GM19193 (cell line): Measurements from ENCODE around the gene SMIM31.

ENCODE experiments used
- POLR2A ChIP-seq: IDR thresholded peaks from 4 replicates; pipeline ENCODE4 v1.6.1; 2011; ENCODE audit not compliant: insufficient read depth, insufficient read length; ENCODE audit errors: extremely low read depth

SMIM31 gene

GRCh38 chr4:164821711-164822110, 67.8 kb downstream of the SMIM31 start:
- no peak for TF ChIP-seq POLR2A

GRCh38 chr4:164824581-164824980, 70.7 kb downstream of the SMIM31 start:
- no peak for TF ChIP-seq POLR2A

GRCh38 chr4:164828955-164829354, 75.0 kb downstream of the SMIM31 start:
- no peak for TF ChIP-seq POLR2A

DNA sequence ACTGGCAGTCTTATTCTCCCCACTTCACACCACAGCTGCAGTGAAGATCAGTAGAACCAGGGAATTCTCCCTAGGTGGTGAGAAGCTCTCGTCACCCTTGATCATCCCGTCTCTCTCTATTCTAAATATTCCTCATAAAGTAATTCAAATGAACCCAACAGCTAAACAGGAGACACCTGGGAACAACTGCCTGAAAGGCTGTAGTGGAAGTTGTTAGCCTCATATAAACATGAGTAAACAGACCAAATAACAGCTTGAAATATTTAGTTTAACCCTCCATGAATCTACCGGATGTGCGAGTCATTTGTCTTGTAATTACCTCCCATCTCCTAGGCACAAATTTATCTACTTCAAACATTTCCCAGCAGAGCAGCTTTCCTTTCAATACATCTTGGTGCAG, 92.6 kb downstream of the SMIM31 start:
- no peak for TF ChIP-seq POLR2A

DNA sequence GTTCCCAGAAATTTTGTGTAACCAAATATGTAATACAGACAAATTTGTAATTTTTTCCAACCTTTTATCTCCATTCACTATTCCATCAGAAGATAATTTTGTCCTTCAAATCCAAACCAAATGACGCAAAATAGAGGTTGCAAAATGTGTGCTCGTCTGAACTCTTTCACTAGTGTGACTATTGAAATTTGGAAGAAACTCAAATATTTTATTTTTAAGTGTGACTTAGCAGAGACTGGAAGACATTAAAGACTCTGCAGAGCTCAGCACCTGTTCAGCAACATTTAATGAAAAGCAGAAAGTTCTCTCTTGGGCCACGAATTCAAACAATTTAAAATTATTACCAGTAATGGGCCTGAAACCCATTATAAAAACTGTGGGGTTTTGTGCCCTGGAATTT, 93.1 kb downstream of the SMIM31 start:
- TF ChIP-seq POLR2A, result no peak

- TF ChIP-seq POLR2A, result no peak
Observed at GRCh38 chr4:164847967-164848649, 94.2 kb downstream of the SMIM31 start.
